HL-60 (cell line): ENCODE results near the gene MAD1L1.

Experiments used
- DNase-seq, 2 experiments: peaks; one replicate each; pipeline ENCODE4 v3.0.0-alpha.2; 2010 to 2020; ENCODE audit warnings: low read depth in 1 of 2, low spot score in 1 of 2
- H3K27ac ChIP-seq: fragments of 250-450 bp; sonication (Bioruptor Pico); replicated peaks from 2 replicates; pipeline ENCODE4 v1.5.1; 2020; ENCODE audit warnings: mild to moderate bottlenecking, moderate library complexity
- H3K27me3 ChIP-seq: fragments of 250-450 bp; sonication (Bioruptor Pico); 2 replicates; pipeline ENCODE4 v1.5.1; 2021; ENCODE audit warnings: mild to moderate bottlenecking, moderate library complexity; ENCODE audit not compliant: insufficient read depth, poor library complexity, severe bottlenecking
- H3K4me3 ChIP-seq: replicated peaks from 2 replicates; pipeline ENCODE4 v1.5.1; 2011; ENCODE audit warnings: mild to moderate bottlenecking, control low read depth, low read length; ENCODE audit not compliant: insufficient read depth
- CTCF ChIP-seq: IDR thresholded peaks from one replicate; pipeline ENCODE4 v1.5.1; 2011; ENCODE audit warnings: low read length, control low read depth, inconsistent platforms; ENCODE audit not compliant: insufficient read depth
- GABPA ChIP-seq: IDR thresholded peaks from 2 replicates; pipeline ENCODE4 v1.6.1; 2012; ENCODE audit warnings: low read depth
- POLR2AphosphoS5 ChIP-seq: IDR thresholded peaks from 2 replicates; pipeline ENCODE4 v1.6.1; 2012; ENCODE audit warnings: low read depth
- REST ChIP-seq: IDR thresholded peaks from 2 replicates; pipeline ENCODE4 v1.6.1; 2012; ENCODE audit warnings: low read depth; ENCODE audit not compliant: insufficient replicate concordance
- SPI1 ChIP-seq: IDR thresholded peaks from 2 replicates; pipeline ENCODE4 v1.6.1; 2012; ENCODE audit warnings: low read depth, mild to moderate bottlenecking, borderline replicate concordance

Gene MAD1L1

GRCh38 chr7:2247141-2247995, 14.6 kb upstream of the MAD1L1 start:
- Histone ChIP-seq H3K27me3 (no peaks in the 10 kb centered on the region), H3K27ac (no peak overlapping the region), H3K4me3 (no peak overlapping the region)
- TF ChIP-seq GABPA, result no peak
- no peak for TF ChIP-seq SPI1
- no peak for TF ChIP-seq CTCF
- TF ChIP-seq POLR2AphosphoS5, result no peak
- no peak for TF ChIP-seq REST
- DNase-seq, result no peak

GRCh38 chr7:2245883-2246675, 13.3 kb upstream of the MAD1L1 start:
- no peak overlapping the region for H3K27ac ChIP-seq
- TF ChIP-seq CTCF, result no peak
- TF ChIP-seq POLR2AphosphoS5, result 0 out of 2 replicates have a peak, but pooled peaks have one; percentile 22
- H3K27me3 ChIP-seq, result no peaks in the 10 kb centered on the region
- no peak overlapping the region for H3K4me3 ChIP-seq
- DNase-seq, result peak in 1 of 2 experiments; percentile 83

GRCh38 chr7:2244404-2244995, 11.8 kb upstream of the MAD1L1 start:
- DNase-seq, result peak in 1 of 2 experiments; percentile 45
- no peak overlapping the region for H3K4me3 ChIP-seq
- H3K27me3 ChIP-seq, result no peaks in the 10 kb centered on the region
- no peak for TF ChIP-seq REST
- no peak for TF ChIP-seq CTCF
- peak; percentile 41; the same call in 1 of the 2 replicates for TF ChIP-seq SPI1
- no peak for TF ChIP-seq GABPA
- TF ChIP-seq POLR2AphosphoS5, result 0 out of 2 replicates have a peak, but pooled peaks have one; percentile 22
- peak overlapping the region; percentile 5; the same call in 1 of the 2 replicates for H3K27ac ChIP-seq
